ENCODE data around the gene NDUFB10.
A peak's percentile ranks its signal among the peaks of the same experiment; 100 is the strongest.

The NDUFB10 gene

GRCh38 chr16:1980030-1980769, 20.9 kb downstream of the NDUFB10 start:
- H3K4me3 ChIP-seq: no peak overlapping the region
- DNase-seq (ENCODE audit: low spot score): no peak
- no peak overlapping the region for H3K27ac ChIP-seq
- TF ChIP-seq, protein P1, sequence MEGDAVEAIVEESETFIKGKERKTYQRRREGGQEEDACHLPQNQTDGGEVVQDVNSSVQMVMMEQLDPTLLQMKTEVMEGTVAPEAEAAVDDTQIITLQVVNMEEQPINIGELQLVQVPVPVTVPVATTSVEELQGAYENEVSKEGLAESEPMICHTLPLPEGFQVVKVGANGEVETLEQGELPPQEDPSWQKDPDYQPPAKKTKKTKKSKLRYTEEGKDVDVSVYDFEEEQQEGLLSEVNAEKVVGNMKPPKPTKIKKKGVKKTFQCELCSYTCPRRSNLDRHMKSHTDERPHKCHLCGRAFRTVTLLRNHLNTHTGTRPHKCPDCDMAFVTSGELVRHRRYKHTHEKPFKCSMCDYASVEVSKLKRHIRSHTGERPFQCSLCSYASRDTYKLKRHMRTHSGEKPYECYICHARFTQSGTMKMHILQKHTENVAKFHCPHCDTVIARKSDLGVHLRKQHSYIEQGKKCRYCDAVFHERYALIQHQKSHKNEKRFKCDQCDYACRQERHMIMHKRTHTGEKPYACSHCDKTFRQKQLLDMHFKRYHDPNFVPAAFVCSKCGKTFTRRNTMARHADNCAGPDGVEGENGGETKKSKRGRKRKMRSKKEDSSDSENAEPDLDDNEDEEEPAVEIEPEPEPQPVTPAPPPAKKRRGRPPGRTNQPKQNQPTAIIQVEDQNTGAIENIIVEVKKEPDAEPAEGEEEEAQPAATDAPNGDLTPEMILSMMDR (IDR thresholded peaks at IDR 0.05): no peak

GRCh38 chr16:1980770-1981087, 21.4 kb downstream of the NDUFB10 start:
- Histone ChIP-seq H3K27ac (no peak overlapping the region), H3K4me3 (no peak overlapping the region)
- TF ChIP-seq, protein P1 (IDR thresholded peaks at IDR 0.05): no peak
- DNase-seq (ENCODE audit: low spot score): no peak

GRCh38 chr16:1981398-1981836, 22.1 kb downstream of the NDUFB10 start, which contains the start of gene NOXO1:
NOXO1 (minus strand) TSS chr16:1981469; CDS start chr16:1981179, 290 bp downstream.
- Histone ChIP-seq H3K27ac (no peak within 1 kb of the TSS), H3K4me3 (no peak within 1 kb of the TSS)
- TF ChIP-seq, protein P1 (IDR thresholded peaks at IDR 0.05): no peak
- DNase-seq (ENCODE audit: low spot score): no peak

DNA sequence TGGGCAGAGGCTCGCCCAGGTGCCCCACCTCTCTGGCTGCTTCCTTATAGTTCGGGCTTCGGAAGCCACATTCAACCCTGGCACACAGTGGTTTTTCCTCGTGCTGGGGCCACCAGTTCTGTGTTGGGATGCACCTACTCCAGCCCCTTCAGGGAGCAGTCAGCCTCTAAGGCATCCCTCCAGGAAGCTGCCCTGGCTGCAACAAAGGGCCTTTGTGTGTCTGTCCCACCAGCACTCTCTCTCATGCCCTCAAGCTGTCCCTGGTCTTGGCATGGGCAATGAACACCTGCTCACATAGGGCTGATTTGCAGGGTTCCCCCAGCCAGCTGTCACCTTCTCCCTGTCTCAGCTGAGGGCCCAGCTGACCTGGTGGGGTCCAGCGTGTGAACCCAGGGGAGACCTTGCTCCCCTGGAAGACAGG, 22.7 kb downstream of the NDUFB10 start:
- TF ChIP-seq, protein P1 (IDR thresholded peaks at IDR 0.05): no peak
- DNase-seq (ENCODE audit: low spot score): no peak
- no peak overlapping the region for H3K4me3 ChIP-seq
- no peak overlapping the region for H3K27ac ChIP-seq

DNA sequence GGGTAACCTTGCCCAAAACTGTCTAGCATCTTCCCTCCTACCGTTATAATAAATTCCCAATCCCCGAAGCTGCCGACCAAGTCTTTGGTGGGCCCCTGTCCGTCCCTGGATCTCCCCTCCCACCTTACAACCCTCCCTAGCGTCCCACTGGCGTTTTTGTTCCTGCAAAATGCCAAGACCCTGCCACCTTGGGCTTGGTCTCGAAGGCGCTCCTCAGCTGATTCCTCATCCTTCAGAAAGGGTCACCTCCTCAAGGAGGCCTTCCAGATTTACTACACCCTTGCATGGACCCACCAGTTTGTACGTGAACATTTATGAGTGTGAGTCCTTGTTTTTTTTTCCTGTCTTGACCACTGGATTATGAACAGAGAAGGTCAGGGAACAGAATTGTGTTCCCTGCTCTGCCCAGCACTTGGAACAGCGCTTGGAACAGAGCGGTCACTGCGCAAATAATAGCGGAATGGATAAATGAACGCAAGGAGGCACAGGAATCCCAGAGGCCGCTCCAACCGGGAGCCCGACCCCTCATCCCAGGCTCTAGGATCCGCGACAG, 23.7 kb downstream of the NDUFB10 start:
- TF ChIP-seq, protein P1 (IDR thresholded peaks at IDR 0.05): no peak
- peak overlapping the region; percentile 97 for H3K4me3 ChIP-seq
- H3K27ac ChIP-seq: peak overlapping the region in 1 of 2 donors; percentile 88
- DNase-seq (ENCODE audit: low spot score): no peak

- Histone ChIP-seq H3K4me3 (peak within 1 kb of the TSS; percentile 97), H3K27ac (peak within 1 kb of the TSS in 1 of 2 donors; percentile 88)
- DNase-seq (ENCODE audit: low spot score): peak; percentile 93
- TF ChIP-seq, protein P1 (IDR thresholded peaks at IDR 0.05): no peak
Observed at GRCh38 chr16:1983544-1984346, 24.4 kb downstream of the NDUFB10 start, which contains the start of gene GFER. GFER (plus strand) TSS chr16:1984193; CDS start chr16:1984219, 26 bp downstream.

Measured in coronary artery (tissue), 2 donors.